RKO (cell line): ENCODE measurements around the gene ANKRD53.

Experiments
- DNase-seq: peaks from one replicate; pipeline ENCODE4 v3.0.0-alpha.2; 2016; ENCODE audit warnings: low spot score

Gene ANKRD53, protein sequence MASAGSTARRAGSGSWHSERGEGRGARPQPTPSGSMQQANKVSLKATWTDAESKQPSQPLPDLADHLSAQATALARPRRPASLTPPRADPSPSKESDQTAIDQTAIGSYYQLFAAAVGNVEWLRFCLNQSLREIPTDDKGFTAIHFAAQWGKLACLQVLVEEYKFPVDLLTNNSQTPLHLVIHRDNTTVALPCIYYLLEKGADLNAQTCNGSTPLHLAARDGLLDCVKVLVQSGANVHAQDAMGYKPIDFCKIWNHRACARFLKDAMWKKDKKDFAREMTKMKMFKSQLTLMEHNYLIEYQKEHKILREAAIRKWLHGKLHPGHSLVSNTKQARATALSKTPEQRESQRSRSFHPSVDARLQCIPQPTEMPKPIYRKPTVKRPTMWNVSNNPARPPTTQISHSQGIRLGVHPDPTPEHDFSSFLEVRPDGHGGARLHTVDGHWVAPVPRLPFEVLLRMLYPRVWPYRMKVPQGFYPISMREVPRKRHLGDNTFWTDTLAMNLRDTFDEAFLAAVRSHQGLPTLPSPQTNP

DNA sequence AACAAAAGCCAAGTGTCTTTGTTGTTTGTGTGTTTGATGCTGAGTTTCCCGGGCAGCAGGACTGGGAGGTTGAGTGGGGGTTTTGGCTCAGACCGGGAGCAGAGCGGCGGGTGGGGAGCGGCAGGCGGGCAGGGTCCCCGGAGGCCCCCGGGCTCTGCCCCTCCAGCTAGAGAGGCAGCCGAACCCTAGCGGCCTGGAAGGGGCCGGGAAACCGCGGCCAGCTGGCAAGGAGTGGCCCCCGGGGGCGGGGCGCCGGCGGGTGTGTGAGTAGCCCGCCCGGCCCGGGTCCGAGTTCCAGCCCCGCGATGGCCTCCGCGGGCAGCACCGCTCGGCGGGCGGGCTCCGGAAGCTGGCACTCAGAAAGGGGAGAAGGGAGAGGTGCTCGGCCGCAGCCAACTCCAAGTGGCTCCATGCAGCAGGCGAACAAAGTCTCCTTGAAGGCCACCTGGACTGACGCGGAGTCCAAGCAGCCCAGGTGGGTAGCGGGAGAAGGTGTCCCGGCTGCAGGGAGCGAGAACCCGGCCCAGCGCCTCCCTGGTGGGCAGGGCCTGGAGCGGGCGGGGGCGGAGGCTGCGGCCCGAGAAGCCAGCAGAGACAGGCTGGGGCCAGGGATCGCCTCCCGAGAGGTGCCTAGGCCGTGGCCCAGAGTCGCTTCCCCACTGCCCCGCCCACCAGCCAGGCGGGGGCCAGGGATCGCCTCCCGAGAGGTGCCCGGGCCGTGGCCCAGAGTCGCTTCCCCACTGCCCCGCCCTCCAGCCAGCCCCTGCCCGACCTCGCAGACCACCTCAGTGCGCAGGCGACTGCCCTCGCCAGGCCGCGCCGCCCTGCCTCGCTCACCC is at the start of gene ANKRD53:
ANKRD53 (plus strand) TSS at position 290 of the 839 bp plus-strand sequence; CDS start at position 306, 16 bp downstream.
- no peak for DNase-seq

DNA sequence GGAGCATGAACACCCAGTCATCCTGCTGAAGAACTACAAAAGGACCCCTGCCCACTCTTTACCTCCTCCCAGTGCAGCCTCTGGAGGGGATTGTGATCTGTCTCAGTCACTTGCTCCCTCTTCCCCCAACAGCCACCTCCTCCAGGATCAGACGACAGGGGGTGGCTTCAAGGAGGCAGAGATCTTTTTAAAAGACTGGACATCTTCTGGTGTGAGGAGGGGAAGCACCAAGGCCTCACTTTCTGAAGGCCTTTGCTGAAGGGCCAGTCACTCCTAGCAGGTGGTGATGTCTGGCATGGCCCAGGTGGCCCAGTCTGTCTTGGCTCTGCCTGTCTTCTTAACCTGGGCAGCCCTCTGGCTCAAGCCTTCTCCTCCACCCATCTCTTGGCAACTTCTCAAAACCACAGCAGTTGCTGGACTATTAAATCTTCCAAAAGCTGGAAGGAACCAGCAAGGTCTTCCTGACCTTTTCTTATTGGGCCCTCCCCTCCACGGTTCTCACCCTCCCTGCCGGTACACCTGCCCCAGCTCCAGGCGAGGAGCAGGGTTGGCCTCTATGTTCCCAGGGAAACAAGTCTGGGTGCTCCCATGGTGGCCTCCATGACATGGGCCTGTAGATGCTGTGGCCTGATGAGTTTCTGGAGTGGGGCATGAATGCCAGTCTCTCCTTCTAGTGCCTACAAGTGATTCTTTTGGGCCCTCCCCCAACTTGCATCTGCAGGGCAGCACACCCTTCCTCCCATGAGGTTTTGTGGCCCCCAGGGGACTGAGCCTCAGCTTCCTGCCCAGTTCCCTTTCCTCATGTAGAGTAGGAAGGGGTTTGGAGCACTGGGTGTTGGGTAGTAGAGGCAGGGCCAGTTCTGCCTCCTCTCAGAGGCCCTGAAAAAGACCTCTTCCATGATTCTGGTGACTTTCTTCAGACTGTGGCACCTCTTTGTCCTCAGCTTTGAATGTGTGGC is 47.8 kb upstream of the ANKRD53 start:
- no peak for DNase-seq

DNA sequence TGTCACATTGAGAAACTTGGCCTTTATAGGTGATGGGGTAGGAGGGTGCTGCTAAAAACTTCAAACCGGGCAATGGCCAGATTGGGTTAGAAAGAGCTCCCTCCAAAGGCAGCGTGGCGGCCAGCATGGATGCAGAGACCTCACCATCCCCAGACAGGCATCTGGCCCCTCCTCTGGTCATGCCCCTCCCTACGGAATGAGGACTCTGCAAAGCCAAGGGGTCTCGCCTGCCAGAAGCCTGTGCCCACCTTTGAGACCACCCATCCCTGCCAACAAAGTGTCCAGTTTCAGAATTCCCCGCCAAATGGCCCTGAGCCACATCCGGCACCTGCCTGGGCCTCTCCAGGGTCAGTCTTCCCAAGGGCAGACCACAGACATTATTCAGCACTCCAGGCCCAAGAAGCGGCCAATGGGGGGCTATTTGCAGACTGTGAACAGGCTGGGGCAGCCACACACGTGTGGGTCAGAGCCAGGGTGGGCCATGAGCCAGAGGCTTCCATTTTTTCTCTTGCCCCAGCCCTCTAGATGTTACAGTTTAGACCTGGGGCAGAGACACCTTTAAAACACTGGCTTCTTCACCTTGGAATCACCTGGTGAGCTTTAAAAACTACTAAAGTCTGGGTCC is 46.9 kb upstream of the ANKRD53 start:
- DNase-seq: no peak

DNA sequence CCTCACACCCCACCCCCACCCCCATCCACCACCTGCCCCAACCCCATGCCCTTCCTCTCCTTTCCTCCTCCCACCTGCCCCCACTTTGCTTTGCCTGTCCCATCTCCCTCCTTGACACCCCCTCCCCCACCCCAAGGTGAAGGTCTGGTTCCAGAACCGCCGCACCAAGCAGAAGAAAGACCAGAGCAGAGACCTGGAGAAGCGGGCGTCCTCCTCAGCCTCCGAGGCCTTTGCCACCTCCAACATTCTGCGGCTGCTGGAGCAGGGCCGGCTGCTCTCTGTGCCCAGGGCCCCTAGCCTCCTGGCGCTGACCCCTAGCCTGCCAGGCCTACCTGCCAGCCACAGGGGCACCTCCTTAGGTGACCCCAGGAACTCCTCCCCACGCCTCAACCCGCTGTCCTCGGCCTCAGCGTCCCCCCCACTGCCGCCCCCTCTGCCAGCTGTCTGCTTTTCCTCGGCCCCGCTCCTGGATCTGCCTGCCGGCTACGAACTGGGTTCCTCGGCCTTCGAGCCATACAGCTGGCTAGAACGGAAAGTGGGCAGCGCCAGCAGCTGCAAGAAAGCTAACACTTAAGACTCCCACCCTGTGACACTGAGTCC is 45.7 kb upstream of the ANKRD53 start:
- DNase-seq: no peak

DNA sequence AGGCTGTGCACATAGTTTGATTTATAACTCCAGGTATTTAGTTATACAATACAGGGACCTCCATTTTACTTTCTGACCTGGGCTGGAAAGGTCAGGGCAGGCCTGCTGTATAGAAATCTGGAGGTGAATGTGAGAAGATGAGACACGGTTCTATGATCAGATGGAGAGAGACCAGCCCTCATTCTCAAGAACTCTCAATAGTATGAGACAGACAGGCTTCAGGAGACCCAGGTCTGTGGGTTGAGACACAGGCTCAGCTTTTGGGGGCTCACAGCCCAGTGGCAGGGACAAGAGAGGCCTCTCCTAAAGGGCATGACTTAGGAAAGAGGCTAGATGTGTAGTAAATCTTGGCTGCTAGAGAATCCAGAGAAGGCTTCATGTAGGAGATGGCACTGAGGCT is 43.4 kb upstream of the ANKRD53 start:
- DNase-seq: no peak

DNA sequence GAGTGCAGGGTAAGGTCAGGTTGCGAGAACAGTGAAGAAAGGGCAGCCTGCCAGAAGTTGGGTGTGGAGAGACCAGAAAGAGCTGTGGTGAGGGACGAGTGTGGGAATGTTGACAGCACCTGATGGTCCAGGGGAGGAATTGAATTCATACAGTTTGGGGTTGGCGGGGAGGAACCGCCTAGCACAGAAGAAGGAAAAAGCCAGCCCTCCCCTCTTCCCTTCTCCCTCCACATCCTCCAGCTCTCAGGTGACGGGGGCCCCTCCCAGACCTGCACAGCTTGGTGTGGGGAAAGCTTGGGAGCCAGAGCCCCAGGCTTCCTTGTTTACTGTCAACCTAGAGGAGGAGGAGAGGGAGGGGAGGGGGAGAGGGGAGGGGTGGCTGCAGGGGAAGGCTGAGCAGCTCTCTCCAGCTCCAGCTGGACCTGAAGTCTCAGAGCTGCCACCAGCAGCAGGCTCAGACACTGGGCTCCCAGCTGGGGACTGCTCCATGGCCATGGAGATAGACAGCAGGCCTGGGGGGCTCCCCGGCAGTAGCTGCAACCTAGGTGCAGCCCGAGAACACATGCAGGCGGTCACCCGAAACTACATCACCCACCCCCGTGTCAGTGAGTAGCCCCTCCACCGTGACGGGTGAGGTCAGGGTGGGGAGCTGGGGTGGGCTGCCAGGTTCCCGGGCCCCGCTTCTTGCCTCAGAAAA is 42.8 kb upstream of the ANKRD53 start, which contains the start of gene ATP6V1B1:
ATP6V1B1 (plus strand) TSS at position 433 of the 697 bp plus-strand sequence; CDS start at position 488, 55 bp downstream.
- DNase-seq: no peak

DNA sequence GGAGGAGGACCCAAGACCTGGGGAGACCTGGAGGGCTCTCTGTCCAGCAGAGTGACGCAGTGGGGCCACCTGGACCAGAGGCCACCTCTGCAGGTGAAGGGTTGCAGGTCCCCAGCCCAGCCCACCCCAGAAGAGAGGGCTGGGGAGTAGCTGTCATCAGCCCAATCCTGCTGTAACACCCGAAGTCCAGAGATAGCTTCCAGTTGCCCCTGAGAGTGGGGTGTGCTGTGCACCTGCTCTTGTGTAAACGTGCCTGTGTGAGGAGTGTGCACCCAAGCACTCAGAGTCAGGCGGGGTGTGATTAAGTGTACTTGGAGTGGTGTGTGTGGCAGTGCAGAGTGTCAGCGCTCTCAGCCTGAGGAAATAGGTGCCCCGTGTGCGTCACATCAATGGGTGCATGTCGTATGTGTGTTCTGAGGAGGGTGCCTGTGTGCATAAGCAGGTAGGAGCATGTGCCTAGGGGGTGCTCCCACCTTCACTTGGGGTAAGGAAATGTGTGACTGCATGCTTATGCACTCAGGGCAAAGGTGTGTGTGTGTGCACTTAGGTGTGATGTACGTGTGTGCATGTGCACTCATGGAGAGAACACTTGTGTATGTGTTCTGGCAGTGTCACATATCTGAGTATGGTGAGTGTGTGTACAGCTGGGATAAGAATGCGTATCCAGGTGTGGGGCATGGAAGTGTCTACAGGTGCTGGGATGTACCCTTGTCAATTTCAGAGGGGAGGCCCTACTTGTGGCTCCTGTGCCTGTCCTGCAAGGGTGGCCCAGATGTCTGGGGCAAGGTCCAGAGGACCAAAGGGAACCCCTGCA is 42.1 kb upstream of the ANKRD53 start:
- DNase-seq: no peak

DNA sequence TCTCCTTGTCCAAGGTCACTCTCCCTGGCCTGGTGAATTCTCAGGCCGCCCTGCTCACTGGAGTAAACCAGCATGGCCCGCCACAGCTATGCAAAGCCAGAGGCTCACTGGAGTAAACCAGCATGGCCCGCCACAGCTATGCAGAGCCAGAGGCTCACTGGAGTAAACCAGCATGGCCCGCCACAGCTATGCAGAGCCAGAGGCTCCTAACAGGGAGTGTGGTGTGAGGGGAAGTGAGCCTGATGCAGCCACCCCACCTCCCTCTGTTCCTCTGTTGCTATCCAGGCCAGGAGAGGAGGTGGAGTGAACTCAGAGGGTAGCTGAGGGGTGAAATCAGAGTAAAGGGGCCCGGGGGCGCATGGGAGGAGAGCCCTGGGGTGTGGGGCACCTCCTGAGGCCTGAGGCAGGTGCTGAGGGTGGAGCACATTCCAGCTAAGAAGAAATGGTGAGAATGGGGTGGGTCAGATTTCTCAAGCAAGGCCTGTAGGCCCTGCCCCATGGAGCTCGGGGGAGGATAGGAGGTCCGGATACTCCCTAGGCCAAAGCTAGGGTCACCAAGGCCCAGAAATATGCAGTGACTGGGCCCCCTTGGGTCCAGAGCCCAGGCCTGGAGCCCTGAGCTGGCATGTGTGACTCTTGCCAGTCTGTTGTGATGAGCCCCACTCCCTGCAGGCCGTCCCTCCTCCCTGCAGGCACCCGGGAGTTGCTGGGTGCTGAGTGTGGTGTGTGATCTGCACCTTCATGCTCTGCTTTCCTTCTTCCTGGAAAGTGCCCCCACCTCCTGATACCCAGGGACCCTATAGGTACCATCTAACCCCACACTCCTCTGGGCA is 41.2 kb upstream of the ANKRD53 start:
- no peak for DNase-seq

DNA sequence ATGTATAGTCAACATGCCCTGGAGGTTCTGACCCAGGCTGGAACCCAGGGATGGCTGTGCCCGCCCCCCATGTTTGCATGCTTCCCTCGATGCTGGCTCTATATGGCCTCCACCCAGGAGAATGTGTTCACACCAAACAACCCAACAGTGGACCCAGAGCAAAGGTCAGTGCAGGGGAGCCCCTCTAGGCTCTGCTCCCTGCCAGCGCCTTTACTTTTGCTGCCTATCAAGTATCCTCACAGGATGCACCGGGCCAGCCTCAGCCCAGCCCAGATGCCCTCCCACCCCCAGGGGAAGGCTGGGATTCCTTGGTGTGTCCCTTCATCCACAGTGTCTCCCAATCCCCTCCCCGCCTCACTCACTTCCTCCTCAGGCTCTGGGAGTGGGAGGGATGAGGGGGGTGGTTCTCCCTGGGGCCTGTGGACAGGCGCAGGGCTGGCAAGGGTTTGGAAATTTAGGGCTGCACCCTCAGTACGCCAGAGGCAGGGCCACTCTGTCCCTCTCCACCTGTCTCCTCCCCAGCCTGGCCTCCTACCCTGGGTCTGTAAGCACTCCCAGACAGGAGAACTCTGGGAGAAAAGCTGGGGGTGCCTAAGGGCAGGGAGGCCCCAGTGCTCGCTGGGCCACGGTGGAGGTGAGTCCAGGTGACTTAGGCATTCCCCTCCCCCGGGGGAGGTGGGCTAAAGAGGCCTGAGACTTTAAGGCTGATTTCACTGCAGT is 40.4 kb upstream of the ANKRD53 start:
- no peak for DNase-seq

DNA sequence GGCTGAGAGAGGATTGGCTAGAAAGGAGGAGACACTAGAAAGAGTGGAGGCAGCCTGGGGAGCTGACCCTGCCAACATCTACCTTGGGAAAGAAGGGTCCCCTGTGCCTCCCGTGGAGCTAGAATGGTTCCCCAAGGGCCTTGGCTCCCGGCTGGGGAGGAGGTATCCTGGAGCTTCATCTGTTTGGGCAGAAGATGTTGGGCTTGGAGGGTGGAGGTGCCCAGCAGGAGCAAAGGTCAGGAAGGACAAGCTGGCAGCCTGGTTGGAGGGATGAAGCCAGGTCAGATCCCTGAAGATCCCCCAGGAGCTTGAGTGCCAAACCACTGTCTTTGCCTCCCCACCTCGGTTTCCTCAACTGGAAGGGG is 39.9 kb upstream of the ANKRD53 start:
- no peak for DNase-seq

DNA sequence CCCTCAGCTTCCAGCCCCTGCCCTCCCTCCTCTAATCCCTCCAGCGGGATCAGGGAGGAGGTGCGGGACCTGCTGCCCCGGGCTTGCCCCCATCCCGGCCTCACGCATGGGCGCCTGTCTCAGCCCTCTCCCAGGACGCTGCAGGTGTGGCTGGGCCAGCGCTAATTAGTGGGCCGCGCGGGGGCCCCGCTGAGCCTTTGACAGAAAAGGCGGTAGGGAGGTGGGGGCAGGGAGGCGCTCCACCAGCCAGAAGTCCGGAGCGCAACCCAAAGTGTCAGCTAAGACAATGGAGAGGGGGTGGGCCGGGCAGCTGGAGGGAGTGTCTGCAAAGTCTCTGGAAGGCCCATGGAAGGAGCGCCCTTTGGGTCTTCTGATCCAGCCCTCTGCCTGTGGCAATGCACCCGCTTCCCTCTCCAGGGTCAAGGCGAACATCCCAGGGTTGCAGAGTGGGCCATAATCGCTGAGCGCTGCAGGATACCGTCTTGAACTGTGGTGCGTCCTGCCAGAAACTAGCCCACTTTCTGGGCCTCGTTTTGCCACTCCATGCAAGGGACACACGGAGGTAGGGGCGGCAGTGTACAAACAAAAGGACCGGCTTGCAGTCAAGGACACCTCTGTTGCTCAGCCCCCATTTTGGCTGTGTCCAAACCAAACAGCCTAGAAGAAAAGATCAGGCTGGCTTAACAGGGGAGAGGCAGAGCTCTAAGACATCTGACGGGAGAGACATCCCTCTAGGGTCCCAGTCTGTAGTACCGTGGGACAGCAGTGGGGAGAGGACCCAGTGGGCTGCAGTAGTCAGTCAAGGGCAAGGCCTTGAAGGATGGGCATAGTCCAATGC is 39.2 kb upstream of the ANKRD53 start:
- no peak for DNase-seq

DNA sequence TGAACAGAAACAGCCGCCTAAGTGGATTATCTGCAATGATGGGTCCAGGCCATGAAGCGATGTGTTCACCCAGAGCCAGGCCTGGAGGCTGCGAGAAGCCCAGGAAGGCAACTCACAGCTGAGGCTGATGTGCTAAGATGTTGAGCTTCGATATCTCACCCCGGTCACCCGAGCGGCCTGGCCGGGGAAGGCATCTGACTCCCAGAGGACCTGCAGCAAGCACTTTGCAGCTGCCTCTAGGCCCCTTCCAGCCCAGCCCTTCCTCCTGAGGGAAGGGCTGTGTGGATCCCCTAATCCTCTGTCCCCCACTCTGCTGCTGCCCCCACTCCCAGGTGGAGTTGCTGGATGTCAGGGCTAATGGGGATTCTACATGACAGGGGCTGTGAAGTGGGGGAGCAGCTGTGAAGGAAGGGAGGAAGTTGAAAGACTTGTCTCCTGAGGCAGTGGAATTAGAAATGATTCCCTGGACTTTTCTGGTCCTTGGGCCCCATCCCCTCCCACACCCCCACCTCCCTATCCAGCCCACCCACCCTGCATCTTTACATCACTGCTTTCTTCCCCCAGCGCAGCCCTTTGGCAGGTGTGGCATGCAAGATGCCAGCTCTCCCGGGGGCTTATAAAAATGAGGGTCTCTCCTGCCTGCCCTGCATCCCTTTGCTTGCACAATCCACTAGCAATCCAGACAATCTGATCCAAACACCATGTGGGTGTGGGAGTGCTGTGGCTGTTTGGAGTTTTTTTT is 38.4 kb upstream of the ANKRD53 start:
- DNase-seq: no peak

DNA sequence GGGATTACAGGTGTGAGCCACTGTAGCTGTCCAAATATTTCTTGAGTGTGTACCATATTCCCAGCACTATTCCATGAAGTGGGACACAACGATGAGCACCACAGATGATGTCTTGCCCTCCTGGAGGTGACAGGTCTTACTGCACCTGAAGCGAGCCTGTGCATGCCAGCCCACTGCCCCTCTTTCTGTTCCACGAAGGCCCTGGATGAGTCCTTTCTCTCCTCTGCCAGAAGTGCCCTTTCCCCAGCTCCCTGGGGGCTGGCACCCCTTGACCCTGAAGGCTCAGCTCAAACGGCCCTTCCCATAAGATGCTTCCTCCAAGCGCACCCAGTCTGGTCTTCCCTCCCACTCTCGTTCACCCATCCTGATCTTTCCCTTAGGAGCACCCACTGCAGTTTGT is 37.2 kb upstream of the ANKRD53 start:
- DNase-seq: no peak

DNA sequence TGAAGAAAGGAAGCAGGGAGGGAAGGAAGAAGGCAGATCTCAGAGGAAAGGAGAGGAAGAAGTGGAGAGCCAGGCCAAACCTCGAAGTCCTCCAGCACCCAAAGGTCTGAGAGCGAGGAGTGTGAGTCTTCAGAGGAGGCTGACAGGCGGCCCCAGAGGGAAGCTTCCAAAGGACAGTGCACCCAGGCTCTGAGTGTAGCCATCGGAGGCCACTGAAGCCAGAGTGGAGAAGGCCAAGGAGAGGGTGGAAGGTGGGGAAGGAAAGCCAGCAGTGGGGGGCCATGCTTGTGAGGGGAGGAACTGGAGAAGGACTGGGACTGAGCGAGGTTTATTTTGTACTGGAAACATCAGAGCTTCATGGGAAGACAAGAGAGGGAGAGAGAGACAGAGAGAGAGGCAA is 36.7 kb upstream of the ANKRD53 start:
- DNase-seq: no peak

DNA sequence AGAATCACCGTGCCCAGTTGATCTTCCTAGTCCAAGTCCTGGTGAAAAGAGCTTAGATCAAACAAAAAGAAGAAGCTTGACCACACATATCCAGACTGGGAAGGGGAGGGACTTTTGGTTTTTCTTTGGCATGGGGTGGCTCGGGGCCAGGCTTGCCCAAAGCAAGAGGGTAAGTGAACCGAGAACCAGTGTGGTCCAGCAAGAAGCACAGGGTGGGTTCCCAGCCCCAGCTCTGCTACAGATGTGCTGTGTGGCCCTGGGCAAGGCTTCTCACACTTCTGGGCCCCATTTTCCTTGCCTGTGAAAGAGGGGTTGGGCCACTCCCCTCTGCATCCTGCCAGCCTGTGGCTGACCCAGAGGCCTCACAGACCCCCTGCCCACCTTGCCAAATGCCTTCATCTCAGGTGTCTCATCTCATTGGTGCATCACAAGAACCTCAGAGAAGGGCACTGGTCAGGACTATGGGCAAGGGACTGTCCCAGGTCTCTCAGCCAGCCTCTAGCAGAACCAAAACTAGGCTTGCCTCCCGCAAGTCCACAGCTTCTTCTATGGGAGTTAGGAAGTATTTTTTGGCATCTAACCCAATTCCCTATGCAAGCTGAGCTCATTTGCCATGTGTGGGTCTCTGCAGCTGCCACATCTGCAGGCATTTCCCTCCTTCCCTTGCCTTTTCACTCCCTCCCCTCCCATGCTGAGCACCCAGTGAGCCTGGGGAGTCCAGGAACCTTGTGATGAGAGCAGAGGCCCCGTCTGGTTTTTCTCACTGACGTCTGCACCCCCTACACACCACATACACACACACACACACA is 35.8 kb upstream of the ANKRD53 start:
- no peak for DNase-seq
